Measurements from ENCODE around the gene MAGI2.

- no peak for TF ChIP-seq POLR2A (IDR thresholded peaks at IDR 0.05; ENCODE audit: borderline replicate concordance, extremely low read depth, insufficient read depth, insufficient read length)
- no peak for TF ChIP-seq EZH2phosphoT487 (IDR thresholded peaks at IDR 0.05; ENCODE audit: borderline replicate concordance)
- TF ChIP-seq CTCF (IDR thresholded peaks at IDR 0.05 in 2 of 3, conservative IDR thresholded peaks at IDR 0.05 in 1 of 3; ENCODE audit: borderline replicate concordance in 1 of 3, insufficient read depth in 1 of 3, low read depth in 2 of 3, low read length in 2 of 3) = no peak
These were observed 44.3 kb upstream of the MAGI2 start for GRCh38 chr7:79497728-79498127.
